ENCODE results near the gene ZIC2.
"Not testable (repeated sequence)": the region's sequence is repeated elsewhere in the genome, so short reads cannot be mapped to it uniquely, and the experiment has no call there.

The ZIC2 gene

DNA sequence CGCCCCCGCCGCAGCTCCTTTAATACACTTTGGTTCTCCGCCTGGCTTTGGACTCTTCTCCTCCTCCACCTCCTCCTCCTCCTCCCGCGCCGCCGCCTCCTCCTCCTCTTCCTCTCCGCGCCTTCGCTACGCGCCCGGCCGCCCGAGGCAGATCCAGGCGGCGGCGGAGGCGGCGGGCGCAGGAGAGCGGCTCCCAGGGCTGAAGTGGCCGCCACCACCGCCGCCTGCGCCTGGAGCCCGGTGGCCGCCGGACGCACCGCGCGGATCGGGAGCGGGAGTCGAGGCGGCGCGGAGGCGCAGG, at the start of gene ZIC2:
Gene ZIC2, plus strand, starts transcription at position 50 of the 301 bp plus-strand sequence. CDS start 281 bp downstream, outside the sequence.
- DNase-seq (ENCODE audit: low read depth in 2 of 2), result no peak

DNA sequence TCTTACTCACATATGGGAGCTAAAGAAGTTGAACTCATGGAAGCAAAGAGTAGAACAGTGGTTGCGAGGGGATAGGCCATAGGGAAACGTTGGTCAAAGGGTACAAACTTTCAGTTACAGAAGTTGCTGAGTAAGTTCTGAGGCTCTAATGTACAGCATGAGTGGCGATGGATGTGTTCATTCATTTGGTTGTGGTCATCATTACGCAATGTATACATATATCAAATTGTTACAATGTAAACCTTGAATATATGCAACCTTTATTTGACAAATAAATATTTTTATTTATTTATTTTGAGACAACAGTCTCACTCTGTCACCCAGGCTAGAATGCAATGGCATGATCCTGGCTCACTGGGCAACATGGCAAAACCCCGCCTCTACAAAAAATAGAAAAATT, 48.7 kb upstream of the ZIC2 start:
- DNase-seq (ENCODE audit: low read depth in 2 of 2), result no peak

DNA sequence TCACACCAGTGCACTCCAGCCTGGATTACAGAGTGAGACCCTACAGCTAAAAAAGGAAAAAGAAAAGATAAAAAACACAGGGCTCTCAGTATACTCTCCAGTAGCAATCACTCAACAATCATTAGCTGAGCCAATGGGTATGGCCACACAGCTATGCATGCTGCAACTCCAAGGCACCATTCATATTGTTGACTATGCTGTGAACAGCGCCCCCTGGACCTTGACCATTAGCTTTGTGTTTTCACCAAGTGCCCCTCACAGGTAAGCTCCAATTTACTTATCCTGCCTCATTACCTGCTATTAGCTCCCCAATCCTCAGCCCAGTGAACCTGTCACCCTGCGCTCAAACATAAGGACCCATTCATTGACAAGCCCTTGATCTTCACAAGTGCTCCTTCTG, 45.8 kb upstream of the ZIC2 start:
- DNase-seq (ENCODE audit: low read depth in 2 of 2), result no peak

DNA sequence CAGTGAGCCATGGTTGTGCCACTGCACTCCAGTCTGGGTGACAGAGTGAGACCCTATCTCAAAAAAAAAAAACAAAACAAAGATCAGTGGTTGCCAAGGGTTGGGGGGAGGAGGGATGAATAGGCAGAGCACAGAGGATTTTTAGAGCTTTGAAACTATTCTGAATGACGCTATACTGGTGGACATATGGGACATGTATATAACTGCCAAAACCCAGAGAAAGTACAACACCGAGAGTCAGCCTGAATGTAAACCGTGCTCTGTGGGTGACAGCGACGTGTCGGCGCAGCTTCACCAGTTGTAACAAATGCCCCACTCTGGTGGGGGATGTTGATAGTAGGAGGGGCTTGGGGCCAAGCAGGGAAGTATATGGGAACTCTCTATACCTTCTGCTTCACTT, 42.9 kb upstream of the ZIC2 start:
- DNase-seq (ENCODE audit: low read depth in 2 of 2), result no peak

DNA sequence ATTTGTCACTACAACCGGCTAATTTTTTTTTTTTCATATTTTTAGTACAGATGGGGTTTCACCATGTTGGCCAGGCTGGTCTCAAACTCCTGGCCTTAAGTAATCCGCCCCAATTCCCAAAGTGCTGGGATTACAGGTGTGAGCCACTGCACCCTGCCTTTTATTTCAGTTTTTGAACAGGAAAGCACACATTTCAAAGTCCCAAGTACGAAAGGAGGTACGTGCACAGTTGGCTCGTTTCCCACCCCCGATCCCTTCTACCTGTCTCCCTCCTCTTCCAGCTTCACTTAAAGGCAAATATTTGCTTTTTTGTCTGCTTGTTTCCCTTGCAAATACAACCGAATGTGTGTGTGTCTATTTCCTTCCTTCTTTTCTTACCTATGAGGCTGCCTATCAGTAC, 40.5 kb upstream of the ZIC2 start:
- no peak for DNase-seq (ENCODE audit: low read depth in 2 of 2)

DNA sequence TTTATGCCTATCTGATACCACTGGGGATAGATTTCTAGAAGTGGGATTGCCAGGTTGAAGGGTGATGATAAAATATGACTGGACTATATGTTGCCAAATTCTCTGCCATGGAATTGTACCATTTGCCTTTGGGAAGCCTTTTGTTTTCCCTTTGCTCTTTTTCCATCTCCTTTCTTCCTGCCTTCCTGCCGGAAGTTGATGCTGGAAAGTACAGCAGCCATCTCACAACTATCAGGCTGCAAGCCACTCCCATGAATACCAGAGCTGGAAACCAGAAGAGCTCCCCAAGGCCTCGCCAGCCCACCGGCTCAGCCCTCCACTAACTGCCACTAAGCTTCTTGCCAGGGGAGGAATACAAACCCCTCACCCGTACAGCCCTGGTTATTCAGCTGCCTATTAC, 39.7 kb upstream of the ZIC2 start:
- no peak for DNase-seq (ENCODE audit: low read depth in 2 of 2)

DNA sequence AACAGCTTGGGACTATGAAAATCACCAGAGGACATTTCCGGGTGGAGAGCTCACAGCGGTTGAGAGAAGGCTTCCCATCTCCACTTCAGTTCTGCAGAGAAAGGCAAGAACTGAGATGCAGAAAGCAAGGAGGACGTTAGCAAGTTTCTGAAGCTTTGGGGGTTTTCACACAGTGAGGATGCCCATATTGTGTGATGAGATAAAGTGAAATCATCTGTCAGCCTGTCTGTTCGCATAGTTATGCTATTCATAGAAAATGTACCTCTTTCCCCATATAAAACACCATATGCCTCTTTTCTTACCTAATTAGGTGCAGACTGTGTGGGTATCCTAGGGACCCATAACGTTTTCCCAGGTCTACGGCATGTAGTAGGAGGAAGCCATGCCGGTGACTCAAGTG, 37.5 kb upstream of the ZIC2 start:
- DNase-seq (ENCODE audit: low read depth in 2 of 2), result no peak

DNA sequence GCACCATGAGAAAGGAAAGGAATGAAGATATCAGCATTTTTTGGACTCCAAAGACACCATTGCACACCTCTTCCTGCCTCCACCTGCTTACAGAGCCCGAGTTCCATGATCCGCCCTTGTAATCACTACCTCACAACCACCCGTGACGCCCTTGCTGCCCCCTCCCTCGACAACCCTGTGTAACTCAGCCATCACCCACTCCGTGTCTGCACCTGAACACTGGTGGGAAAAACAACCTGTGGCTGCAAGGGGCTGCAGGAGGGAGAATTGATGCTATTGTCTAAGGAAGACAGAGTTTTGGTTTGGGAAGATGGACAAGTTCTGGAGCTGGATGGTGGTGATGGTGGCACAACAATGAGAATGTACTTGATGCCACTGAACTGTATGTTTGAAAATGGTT, 37.0 kb upstream of the ZIC2 start:
- DNase-seq (ENCODE audit: low read depth in 2 of 2), result no peak

DNA sequence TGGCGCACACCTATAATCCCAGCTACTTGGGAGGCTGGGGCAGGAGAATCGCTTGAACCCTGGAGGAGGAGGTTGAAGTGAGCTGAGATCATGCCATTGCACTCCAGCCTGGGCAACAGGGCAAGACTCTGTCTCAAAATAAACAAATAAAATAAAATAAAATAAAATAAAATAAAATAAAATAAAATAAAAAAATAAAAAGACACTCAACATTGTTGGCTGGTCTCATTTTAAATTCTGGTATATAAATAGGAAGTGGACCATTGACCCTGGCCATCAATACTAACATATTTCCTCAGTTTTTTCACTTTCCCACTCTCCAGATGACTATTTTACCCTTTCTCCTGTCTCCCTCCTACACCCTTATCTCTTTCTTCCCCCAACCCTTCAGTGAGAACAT, 36.1 kb upstream of the ZIC2 start:
- DNase-seq (ENCODE audit: low read depth in 2 of 2), result not testable (repeated sequence)

DNA sequence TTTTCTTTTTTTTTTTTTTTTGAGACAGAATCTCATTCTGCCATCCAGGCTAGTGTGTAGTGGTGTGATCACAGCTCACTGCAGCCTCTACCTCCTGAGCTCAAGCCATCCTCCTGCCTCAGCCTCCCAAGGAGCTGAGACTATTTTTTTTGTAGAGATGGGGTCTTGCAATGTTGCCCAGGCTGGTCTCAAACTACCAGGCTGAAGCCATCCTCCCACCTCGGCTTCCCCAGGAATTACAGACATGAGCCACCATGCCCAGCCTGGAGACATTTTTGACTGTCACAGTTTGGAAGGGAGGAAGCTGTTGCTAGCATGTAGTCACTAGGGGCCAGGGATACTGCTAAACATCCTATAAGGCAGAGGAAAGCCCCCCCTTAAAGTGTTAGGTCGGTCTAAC, 33.9 kb upstream of the ZIC2 start:
- no peak for DNase-seq (ENCODE audit: low read depth in 2 of 2)

DNA sequence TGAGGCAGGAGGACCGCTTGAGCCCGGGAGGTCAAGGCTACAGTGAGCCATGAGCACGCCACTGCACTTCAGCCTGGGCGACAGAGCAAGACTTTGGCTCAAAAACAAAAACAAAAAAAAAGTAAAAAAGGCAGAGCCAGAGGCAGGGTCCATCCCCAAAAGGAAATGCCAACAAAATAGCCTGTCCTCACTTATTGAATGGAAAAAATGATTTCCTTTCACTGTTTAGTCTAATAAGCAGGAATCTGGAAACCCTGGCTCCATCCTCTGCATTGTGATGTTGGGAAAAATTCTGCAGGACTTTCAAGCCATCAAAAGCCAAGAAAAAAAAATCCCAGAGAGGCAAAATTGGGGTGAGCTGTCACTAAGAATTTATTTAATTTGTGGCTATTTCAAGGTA, 33.2 kb upstream of the ZIC2 start:
- DNase-seq (ENCODE audit: low read depth in 2 of 2), result no peak

DNA sequence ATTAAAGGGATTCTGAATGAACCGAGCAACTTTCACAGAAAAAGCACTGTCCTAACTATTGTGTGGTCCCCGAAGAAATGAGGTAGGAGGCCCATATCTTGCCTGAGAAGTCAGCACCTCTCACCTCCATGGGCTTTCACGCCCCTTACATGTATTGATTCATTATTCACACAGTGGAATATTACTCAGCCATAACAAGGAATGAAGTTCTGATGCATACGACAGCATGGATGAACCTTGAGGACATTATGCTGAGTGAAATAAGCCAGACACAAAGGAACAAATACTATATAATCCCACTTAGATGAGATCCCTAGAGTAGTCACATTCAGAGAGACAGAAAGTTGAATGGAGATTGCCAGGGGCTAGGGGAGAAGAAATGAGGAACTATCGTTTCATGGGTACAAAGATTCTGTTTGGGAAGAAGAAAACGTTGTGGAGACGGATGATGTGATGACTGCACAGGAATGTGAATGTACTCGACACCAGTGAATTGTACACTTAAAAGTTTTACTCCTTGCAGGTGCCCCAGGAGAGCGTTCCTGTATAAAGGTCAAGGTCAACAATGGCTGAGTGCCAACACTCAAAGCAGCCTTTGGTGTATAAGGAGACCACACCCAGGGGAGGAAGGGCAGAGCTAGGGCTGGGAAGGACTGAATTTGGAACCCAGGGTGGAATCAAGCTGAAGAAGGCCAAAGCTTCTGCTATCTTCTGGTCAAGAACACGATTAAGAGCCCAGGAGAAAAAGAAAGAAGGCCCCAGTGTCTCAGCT, 32.5 kb upstream of the ZIC2 start:
- DNase-seq (ENCODE audit: low read depth in 2 of 2), result no peak

DNA sequence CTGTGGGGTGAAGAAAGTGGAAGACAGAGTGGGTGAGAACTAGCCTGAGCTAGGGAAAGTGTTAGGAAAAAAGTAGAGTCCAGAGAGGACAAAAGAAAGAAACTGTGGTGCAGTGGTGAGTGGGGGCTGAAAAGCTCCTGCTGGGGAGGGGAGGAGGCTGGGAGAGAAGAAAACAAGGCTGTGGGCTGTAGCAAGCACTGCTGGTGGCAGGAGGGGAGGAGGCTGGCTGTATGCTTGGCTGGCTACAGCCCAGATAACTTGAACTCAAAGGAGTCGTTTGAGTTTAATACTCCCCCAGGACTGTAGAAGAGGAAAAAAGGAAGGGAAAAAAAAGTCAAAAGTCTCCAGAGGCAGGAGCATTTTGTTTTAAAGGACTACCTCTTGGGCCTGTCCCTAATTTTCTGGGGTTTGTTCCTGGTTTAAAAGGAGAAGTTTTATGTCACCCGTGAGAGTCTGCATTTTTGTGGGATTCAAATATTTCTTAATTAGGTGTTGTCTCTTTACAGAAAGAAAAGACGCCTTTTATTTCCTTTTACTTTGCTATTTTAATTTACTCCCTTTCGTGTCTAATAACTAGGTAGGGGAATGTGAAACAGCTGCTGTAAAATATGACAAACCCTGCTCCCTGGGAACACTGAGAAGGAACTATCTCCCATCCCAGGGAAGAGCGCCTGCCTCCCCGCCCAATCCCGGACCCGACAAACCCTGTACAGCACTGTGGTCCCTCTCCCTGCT, 31.7 kb upstream of the ZIC2 start:
- DNase-seq (ENCODE audit: low read depth in 2 of 2), result no peak

DNA sequence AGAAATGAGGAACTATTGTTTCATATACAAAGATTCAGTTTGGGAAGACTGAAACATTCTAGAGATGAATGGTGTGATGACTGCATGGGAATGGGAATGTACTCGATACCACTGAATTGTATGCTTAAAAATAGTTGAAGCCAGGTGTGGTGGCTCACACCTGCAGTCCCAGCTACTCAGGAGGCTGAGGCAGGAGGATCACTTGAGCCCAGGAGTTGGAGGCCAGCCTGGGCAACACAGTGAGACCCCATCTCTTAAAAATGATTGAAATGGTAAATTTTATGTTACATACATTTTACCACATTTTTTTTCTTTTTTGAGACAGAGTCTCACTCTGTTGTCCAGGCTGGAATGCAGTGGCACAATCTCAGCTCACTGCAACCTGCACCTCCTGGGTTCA, 29.9 kb upstream of the ZIC2 start:
- DNase-seq (ENCODE audit: low read depth in 2 of 2), result not testable (repeated sequence)

DNA sequence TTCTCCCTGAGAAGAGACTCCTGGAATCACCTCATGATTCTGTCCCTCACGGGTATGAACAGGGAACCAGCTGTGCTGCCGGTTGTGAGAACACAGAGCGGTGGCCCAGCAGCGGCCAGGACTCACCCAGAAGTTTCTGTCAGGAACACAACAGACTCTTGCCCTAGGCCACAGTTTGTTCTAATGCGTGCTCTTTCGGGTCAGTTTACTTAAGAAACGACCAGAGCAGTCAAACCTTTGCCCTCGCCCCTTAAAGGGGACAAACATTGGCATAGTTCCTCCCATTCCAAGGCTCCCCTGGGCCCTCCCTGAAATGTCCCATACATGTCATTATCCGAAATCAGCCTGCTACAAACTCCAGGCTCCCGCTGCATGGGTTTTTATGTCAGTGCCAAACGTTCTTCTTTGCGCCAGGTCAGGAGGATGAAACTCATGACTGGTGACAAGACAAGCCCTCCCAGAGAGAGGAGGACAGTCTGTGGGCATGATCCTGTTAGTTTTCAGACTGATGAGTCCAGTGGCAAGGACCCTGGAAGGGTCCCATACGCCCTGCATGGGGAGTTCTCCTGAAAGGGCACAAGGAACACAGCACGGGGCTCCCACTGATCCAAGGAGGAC, 28.3 kb upstream of the ZIC2 start:
- DNase-seq (ENCODE audit: low read depth in 2 of 2), result no peak

DNA sequence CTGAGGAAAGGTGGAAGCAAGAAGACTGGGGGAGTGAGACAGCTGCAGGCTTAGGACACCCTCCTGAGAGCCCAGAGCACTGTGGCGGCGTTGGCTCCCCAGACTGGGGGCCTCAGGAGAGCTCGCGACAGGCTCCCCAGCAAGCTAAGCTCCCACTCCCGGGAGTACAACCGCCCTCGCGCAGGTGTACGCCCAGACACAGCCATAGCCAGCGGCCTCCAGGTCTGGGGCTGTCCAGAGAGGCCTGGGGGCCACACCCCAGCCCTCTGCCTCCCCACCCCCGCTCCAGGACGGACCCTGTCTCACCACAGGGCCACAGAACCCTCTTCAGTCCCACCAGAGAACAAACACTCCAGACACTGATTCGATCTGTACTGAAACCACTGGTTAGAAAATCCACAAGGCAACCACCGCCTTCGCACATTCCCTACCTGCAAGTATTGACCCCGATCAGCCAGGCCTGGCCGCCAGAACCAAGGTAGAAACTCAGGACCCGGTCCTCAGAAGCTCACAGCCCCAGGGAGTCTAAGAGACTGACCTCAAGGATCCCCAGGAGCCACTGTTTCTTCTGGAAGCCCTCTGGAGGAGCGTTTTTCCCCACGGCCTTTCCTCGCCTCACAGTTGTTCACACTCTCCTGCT, 26.4 kb upstream of the ZIC2 start:
- no peak for DNase-seq (ENCODE audit: low read depth in 2 of 2)

DNA sequence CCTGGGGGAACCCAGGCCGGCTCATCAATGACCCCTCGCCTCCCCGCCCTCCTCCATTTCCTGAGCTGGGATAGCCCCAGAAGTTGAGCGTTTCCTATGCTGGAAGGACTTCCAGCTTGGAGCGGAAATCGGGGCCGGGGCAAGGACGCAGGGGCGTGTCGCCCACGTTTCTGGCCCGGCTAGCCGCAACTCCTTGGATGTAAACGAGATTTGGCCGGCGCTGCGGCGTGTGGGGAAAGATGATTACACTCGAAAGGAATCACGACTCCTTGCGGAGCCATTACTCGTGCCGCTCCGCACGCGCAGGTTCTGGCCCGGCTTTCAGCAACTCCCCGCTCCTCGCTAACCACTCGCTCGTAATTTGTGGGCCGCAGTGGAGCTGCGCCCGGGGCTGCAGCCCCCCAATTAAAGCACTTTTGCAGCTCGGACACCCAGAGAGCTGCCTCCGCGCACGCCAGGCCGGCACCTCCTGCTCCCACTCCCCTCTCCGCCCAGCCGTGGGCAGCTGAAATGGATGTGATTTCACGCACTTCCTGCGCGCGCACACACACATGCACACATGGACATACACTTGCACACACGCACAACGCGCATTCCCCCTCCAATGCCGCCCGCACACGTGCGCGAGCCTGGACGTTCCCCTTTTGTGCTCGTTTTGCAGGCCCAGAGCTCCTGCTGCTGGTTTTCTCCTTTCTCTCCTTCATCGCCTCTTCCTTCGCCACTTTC, 25.7 kb upstream of the ZIC2 start:
- no peak for DNase-seq (ENCODE audit: low read depth in 2 of 2)

DNA sequence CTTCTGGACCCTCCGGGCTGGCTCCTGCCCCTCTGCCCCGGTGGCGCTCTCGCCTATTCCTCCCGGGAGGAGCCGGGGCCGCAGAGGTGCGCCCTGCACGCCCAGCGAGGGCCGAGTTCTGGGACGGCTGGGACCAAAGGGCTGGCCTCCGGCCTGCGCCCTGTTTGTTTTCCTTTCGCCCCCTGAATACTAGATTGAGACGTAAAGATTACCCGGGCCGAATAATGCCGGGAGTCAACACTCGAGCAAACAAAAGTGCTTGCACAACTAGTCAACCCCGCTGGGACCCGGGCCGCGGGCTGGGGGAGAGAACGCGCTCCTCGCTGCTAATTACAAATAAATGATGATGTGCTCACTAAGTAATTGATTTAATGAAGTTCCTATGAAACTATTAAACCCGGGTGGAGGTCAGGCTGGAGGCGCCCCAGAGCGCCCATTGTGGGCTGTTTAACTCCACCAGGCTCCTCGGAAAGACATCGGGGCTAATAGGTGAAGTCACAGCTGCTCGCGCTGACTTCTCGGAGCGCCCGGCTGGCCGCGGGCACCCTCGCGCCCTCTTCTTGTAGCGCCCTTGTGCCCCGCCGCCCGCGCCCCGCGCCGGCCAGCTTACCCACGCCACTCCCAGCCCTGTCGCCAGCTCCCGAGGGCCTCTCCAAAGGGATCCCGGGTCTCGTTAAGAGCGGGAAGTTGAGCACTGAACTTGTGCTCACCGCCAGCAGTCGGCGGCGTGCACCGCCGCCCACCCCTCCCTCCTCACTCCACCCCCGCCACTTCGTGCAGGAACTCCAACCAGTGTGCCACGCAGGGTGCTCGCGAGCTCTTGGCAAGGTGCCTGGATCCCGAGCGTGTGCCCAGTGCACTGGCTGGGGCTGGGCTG, 24.9 kb upstream of the ZIC2 start:
- no peak for DNase-seq (ENCODE audit: low read depth in 2 of 2)

DNA sequence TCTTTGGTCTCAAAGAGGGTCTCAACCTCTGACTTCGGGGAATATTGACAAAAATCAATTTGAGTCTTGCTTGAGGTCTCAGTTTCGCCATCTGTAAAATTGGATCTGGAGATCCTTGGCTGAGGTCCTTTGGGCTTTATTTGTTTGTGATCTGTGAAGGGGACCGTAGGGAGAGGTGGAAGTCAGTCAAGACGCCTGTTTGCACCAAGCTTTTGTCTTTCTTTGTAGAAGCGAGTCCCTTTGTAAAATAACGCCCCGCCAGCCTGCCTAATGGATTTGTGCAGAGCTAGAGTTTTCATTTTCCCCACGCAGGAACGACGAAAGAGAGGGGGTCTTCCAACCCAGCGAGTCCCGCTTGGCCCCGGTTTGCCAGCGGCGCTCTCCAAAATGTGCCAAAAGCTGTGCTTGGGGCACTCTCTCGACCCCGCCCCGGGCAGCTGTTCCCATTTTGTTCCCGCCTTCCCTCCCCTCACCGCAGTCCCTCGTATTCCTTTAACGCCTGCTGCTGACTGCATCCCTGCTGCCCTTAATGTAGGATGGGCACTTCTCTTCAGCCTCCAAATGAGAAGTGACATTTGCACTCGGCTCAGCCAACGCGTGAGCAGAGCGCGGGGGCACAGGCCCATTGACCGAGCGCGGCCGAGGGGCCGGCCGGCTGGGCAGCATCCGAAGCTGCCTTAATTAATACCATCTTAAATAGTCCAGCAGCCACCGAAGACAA, 23.0 kb upstream of the ZIC2 start:
- no peak for DNase-seq (ENCODE audit: low read depth in 2 of 2)

DNA sequence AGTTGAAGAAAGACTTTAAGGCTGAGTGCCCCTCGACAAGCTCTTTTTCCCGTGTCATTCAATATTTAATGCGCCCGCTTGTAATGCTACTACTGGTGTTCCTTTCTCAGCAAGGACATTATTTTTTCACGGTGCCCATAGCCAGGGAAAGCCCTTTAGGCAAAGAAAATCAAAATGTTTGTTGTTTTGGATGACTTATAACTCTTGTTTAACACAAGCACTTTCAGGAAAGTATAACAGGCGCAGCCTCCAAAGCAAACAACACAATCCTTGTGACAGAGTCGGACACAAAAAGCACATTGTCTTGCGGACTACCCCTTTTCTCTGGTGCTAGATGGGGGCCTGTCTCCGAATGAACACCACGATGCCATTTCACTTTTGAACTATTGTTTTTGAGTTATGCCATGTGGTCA, 22.5 kb upstream of the ZIC2 start:
- DNase-seq (ENCODE audit: low read depth in 2 of 2), result no peak

Data from stimulated activated CD8-positive, alpha-beta memory T cell treated with anti-CD3 and anti-CD28 coated beads, Interleukin-2, amount 100 ng/mL, for 48 hours (primary cell).